H1 (cell line): ENCODE results near the gene CHCHD3. TPM values are rescaled to one million over a fixed set of nuclear protein-coding genes. Genes with fewer than 3 reads are reported as not detected.

Source experiments
- polyA plus RNA-seq, 7 experiments: library from polyadenylated mRNA; depleted of rRNA in 3 of 7; stranded (reverse) in 5 of 7; unstranded in 2 of 7; fragments of >200 nt in 5 of 7; fragments of 200-250 nt in 2 of 7; gene quantifications; 1 replicate in 5 of 7; 2 replicates in 1 of 7; 4 replicates in 1 of 7; pipeline versions ENCODE4 v1.2.1 to v1.2.3, GENCODE V29; 2011 to 2013; ENCODE audit warnings: missing spikeins in 2 of 7, mixed read lengths in 2 of 7
- total RNA-seq: library from RNA; stranded (reverse); fragmentation: NEBNext Ultra II Directional; extraction: Animal tissue kit (Norgen Biotek cat#: 25700); gene quantifications from 2 replicates; pipeline ENCODE4 v1.2.1, GENCODE V29; 2021
- TF ChIP-seq, protein P1 (sequence below), 3 experiments: IDR thresholded peaks; 1 replicate in 2 of 3; 2 replicates in 1 of 3; pipeline versions ENCODE4 v1.5.1 to v1.6.1; 2011; ENCODE audit warnings: low read length in 3 of 3, mild to moderate bottlenecking in 3 of 3, inconsistent platforms in 2 of 3, low read depth in 1 of 3, moderate library complexity in 1 of 3; ENCODE audit not compliant: insufficient read depth in 1 of 3; ENCODE audit errors: control extremely low read depth in 1 of 3

CHCHD3 gene
- total and polyA plus RNA-seq, 2 of the 8 experiments (the other 6 are each of a cell fraction or from before 2014, with no cell fraction given), result 42.9 to 137 TPM

DNA sequence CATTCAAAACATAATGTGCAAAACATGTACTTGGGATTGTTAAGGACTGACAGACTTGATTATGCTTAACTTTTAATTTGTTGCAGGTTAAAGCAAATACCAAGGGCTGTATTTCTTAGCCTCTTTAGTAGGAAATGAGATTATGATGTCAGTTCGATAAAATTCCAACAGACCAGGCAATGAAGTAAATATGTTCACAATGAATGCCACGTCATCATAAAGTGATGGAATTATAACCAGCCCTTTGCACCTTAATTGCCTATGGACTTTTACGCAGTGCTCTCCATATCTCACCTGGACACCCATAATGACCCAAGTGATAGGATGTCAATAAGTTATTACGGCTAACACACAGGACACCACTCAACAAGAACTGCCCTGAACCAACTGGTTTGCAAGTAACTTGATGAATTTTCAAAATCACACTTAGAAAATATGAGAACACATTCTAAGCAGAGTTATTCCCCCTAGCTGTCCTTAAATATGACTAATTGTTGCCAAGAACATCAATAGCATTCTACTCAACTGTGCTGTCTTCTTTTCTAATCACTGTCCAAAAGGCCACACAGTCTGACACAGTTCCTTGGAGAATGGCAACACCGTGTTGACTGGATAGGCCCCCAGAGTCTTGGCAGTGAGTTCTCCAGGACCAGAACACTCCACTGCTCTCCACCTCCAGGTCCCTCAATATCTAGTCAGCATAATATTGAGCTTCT lies 115.0 kb downstream of the CHCHD3 start (continued):
- TF ChIP-seq, protein P1, sequence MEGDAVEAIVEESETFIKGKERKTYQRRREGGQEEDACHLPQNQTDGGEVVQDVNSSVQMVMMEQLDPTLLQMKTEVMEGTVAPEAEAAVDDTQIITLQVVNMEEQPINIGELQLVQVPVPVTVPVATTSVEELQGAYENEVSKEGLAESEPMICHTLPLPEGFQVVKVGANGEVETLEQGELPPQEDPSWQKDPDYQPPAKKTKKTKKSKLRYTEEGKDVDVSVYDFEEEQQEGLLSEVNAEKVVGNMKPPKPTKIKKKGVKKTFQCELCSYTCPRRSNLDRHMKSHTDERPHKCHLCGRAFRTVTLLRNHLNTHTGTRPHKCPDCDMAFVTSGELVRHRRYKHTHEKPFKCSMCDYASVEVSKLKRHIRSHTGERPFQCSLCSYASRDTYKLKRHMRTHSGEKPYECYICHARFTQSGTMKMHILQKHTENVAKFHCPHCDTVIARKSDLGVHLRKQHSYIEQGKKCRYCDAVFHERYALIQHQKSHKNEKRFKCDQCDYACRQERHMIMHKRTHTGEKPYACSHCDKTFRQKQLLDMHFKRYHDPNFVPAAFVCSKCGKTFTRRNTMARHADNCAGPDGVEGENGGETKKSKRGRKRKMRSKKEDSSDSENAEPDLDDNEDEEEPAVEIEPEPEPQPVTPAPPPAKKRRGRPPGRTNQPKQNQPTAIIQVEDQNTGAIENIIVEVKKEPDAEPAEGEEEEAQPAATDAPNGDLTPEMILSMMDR (IDR thresholded peaks at IDR 0.05; ENCODE audit: control extremely low read depth in 1 of 3, insufficient read depth in 1 of 3, low read depth in 1 of 3, low read length in 3 of 3), result no peak
